ENCODE results near the gene ATF7.
"Not testable (repeated sequence)": the region's sequence is repeated elsewhere in the genome, so short reads cannot be mapped to it uniquely, and the experiment has no call there.

The ATF7 gene

GRCh38 chr12:53627919-53628318 is 1.7 kb upstream of the ATF7 start:
- no peak for DNase-seq (ENCODE audit: low spot score)

DNA sequence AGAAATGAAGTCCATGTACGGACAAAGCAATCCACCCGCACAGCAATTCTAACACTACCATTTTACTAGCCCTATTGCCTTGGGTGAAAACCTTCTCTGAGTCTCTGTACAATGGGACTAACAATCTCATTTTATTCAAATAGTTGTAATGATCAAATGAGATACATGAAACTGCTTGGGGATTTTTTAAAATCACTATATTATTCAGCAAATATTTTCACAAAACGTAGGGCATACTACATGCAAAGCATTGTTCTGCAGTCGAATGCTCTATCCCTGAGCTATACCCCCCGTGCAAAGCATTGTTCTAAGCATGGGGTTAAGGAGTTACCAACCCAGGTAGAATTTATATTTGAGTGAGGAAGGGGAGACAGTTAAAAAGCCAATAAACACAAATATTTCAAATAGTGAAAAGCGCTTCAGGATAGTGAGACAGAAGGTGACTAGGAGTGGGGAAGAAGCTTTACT is 554 bp upstream of the ATF7 start:
- no peak for DNase-seq (ENCODE audit: low spot score)

GRCh38 chr12:53625373-53625945 is 723 bp downstream of the ATF7 start:
- DNase-seq (ENCODE audit: low spot score), result no peak

DNA sequence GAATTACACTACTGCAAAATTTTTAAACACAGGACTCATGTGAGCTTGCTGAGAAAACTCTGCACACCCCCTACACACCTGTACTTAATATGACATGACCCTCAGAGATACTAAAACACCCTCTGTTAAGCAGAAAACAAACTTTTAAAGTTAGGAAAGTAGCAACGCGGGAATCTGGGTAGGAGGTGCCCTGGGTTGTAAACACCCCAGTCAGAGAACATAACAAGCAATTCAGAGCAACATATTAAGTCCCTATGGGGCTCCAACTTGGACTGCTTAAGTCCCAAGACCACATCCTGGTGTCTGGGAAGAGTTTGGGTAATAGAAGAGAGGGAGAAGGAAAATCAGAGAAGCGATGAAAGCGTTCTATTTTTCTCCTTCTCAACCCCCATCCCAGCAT is 1.2 kb downstream of the ATF7 start:
- no peak for DNase-seq (ENCODE audit: low spot score)

GRCh38 chr12:53624458-53624857 is 1.7 kb downstream of the ATF7 start:
- no peak for DNase-seq (ENCODE audit: low spot score)

DNA sequence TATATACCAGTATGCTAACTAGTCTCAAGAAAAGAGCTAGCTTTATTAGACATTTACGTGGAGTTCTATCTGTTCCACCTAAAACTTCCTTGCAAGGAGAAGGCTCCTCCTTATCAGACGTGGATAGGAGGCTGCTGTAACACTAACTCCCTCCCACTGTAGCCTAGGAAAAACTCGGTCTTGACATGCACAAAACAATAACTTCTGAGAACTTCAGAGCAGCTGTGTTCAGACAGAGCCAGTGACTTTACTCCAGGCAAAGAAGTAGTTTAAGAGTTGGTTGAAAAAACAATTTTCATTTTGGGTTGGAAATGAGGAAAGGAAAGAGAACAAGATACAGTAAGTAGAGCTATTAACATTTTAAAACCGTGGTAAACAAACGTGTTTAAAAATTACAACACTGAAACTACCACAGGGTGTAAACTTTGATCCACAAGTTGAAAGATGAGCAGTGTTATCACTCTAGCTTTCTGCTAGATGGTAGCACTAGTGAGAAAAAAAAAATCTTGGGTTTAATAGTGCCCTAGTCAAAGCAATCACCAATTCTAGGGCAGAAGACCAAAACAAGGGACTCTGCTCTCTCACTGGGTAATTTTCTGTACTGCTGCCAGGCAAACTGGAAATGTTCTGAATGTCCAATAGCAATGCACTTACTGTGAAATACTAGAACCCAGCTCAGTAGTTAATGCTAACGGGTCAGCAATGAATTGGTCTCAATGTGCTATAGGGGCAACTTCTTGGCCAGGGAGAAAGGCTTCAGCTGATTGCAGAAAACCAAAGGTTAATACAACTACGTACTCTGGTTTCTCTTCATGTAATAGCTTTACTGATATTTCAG is 2.4 kb downstream of the ATF7 start:
- peak; percentile 52 for DNase-seq (ENCODE audit: low spot score)

DNA sequence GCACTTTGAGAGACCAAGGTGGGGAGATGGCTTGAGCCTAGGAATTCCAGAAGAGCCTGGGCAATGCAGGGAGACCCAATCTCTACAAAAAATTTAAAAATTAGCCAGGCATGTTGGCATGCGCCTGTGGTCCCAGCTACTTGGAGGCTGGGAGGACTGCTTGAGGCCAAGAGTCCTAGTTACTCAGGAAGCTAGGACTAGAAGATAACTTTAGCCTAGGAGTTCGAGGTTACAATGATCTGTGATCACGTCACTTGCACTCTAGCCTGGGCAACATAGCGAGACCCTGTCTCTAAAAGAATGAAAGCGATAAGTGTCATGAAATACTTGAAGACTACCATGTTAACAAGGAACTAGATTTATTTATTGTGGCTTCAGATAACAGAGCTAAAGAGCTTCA is 3.5 kb downstream of the ATF7 start:
- DNase-seq (ENCODE audit: low spot score), result no peak

DNA sequence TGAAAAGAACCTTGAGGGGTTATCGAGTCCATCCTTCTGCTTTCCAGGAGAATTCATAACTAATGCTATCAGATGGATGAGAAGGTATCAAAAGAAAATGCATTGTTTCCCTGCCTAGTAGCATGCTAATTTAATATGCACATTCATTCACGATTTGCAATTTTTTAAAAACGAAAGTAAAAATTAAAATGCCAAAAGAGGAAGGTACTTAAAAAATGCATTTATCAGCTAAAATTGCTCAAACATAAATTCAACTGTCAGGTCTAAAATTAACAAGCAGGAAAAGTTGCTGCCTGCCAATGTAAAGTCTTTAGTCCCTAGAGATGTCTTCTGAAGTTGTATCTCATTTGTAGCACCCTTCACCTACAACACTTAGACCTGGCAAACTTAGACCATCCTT is 7.9 kb downstream of the ATF7 start:
- DNase-seq (ENCODE audit: low spot score), result no peak

DNA sequence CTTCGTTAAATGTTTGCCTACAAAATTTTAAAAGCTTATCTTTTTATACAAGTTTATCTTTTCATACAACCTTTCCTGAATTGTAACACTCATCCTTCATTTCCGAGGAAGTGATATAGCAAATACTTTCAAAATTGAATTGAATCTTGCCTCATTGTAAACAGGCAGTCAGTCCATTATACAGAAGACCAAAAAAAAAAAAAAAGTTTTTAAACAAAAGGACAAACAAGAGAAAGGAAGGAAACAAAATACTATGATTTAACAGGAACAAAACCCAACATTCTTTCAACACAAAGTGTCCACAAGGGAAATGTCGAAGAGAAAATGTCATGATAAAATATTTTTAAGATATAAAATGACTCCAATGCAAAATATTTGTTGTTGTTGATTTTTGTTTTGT is 8.5 kb downstream of the ATF7 start:
- DNase-seq (ENCODE audit: low spot score), result no peak

GRCh38 chr12:53616950-53617349 is 9.2 kb downstream of the ATF7 start:
- no peak for DNase-seq (ENCODE audit: low spot score)

DNA sequence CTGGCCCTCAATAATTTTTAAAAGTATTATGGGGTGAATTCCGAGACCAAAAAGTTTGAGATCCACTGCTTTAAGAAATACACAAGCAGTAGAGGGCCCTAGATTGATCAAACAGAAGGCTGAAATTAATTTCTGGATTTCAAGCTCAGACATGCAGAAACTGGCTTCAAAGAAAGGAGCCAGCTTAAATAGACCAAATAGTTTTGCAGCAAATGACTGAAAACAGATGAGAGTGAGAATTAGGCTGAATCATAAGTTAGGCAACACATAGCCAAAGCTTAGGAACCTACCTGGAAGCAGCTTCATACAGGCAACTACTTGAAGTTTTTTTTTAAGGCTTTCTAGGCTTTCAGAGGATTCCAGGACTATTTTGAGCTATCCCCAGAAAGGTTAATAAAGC is 12.4 kb downstream of the ATF7 start:
- DNase-seq (ENCODE audit: low spot score), result peak; percentile 52

GRCh38 chr12:53612978-53613377 is 13.2 kb downstream of the ATF7 start:
- no peak for DNase-seq (ENCODE audit: low spot score)

DNA sequence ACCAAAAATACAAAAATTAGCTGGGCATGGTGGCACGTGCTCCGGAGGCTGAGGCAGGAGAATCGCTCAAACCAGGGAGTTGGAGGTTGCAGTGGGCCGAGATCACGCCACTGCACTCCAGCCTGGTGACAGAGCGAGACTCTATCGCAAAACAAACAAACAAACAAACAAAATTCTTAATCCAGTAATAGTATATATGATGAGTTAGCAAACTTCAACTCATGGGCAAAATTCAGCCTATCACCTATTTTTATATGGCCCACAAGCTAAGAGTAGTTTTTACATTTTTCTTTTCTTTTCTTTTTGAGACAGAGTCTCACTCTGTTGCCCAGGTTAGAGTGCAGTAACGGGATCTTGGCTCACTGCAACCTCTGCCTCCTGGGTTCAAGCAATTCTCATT is 14.9 kb downstream of the ATF7 start:
- DNase-seq (ENCODE audit: low spot score), result no peak

GRCh38 chr12:53606688-53607087 is 19.5 kb downstream of the ATF7 start:
- not testable (repeated sequence) for DNase-seq (ENCODE audit: low spot score)

GRCh38 chr12:53604581-53604980 is 21.6 kb downstream of the ATF7 start:
- DNase-seq (ENCODE audit: low spot score), result no peak

GRCh38 chr12:53603804-53604203 is 22.4 kb downstream of the ATF7 start:
- no peak for DNase-seq (ENCODE audit: low spot score)

DNA sequence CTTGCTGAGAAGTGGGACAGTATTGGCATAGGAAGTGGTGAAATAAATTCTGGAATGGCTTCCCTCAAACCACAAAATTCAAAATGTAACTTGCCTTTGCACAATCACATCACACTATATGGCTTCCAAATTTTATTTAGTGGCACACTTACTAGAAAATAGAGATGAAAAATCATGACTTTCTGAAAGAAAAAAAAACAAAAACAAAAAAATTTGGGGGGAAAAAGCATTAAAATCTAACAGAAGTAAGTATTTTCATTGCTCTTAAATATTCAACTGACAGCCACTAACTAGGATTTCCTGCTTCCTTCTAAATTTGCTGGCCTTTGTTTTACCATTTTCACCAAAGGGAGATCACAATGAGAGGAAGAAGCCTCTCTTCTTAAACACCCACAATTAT is 23.0 kb downstream of the ATF7 start:
- no peak for DNase-seq (ENCODE audit: low spot score)

GRCh38 chr12:53602176-53602864 is 23.9 kb downstream of the ATF7 start:
- DNase-seq (ENCODE audit: low spot score), result no peak

GRCh38 chr12:53601296-53601847 is 24.8 kb downstream of the ATF7 start:
- DNase-seq (ENCODE audit: low spot score), result no peak

DNA sequence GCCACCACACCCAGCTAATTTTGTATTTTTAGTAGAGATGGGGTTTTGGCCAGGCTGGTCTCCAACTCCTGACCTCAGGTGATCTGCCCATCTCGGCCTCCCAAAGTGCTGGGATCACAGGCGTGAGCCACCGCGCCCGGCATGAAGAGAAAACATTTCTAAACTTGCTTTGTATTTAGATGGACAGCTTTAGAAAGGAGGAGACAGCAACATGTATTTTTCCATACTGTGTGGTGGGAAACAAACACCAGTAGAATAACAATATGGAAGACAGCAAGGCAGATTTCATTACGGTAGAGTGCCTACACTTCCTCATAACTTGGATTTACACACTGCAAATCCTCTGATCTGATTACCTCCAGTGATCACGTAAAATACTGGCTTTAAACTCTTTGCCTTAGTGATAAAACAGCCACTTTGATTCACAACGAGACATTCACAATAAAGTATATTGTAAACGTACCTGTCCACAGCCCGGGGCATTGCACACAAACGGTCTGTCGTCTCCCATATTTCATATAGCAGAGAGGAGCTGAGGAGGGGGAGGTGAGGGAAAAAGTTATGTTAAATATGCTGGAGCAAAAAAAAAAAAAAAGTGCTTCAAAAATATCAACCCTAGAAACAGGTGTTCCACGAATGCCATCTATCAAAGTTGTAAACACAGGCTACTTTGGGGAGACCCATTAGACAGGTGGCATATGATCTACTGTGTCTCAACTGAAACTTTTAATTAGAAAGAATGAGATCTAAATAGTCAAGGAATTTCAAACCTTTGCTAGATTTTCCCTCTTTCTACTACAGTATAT is 25.5 kb downstream of the ATF7 start:
- DNase-seq (ENCODE audit: low spot score), result no peak

DNA sequence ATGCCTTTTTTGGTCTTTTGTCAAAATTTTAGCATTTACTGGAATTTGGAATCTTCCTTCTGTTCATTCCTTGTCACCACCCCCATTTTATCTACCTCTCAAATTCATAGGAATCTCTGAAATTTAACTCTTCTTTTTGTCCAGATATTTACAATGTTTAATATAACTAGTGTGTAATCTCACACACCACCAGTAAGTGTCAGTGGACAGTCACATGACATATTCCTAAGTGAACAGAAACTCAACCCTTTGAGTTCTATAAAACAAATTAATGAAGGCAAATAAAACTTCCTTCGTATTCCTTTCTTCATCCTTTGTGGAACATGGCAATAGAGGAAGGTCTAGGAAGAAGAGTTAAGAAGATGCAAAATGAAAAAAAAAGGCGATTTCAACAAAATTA is 26.6 kb downstream of the ATF7 start:
- DNase-seq (ENCODE audit: low spot score), result no peak

- DNase-seq (ENCODE audit: low spot score), result not testable (repeated sequence)
Measured at GRCh38 chr12:53598971-53599370, 27.2 kb downstream of the ATF7 start.
